H1 (cell line): Measurements from ENCODE around the gene ZDHHC17.

Experiments
- CHD2 ChIP-seq: IDR thresholded peaks from 2 replicates; pipeline ENCODE4 v1.6.1; 2012; ENCODE audit warnings: low read length, improper control_type of control experiment
- POLR2A ChIP-seq, 2 experiments: IDR thresholded peaks; 1 replicate in 1 of 2; 2 replicates in 1 of 2; pipeline ENCODE4 v1.6.1; 2011; ENCODE audit warnings: low read depth in 2 of 2, low read length in 2 of 2, mild to moderate bottlenecking in 2 of 2; ENCODE audit errors: control extremely low read depth in 1 of 2
- POLR2AphosphoS5 ChIP-seq: IDR thresholded peaks from 2 replicates; pipeline ENCODE4 v1.6.1; 2011; ENCODE audit warnings: low read depth, low read length
- TF ChIP-seq, protein P1 (sequence below), 3 experiments: IDR thresholded peaks; 1 replicate in 2 of 3; 2 replicates in 1 of 3; pipeline versions ENCODE4 v1.5.1 to v1.6.1; 2011; ENCODE audit warnings: low read length in 3 of 3, mild to moderate bottlenecking in 3 of 3, inconsistent platforms in 2 of 3, low read depth in 1 of 3, moderate library complexity in 1 of 3; ENCODE audit not compliant: insufficient read depth in 1 of 3; ENCODE audit errors: control extremely low read depth in 1 of 3
- TF ChIP-seq, protein P2 (sequence below): IDR thresholded peaks from 2 replicates; pipeline ENCODE4 v1.6.1; 2012; ENCODE audit warnings: low read length, inconsistent platforms

DNA sequence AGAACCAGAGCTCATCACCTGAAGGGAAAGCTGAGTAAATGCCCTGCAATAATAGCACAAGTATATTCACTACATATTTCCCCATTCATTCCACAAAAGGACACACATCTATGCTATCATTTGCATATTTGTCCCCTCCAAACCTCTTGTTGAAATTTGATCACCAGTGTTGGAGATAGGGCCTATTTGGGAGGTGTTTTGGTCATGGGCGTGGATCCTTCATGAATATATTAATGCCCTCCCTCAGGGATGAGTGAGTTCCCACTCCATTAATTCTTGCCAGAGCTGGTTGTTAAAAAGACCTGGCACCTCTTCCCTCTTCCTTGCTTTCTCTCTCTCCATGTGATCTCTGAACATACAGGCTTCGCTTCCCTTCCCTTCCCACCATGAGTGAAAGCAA, 18.6 kb upstream of the ZDHHC17 start:
- TF ChIP-seq, protein P1, sequence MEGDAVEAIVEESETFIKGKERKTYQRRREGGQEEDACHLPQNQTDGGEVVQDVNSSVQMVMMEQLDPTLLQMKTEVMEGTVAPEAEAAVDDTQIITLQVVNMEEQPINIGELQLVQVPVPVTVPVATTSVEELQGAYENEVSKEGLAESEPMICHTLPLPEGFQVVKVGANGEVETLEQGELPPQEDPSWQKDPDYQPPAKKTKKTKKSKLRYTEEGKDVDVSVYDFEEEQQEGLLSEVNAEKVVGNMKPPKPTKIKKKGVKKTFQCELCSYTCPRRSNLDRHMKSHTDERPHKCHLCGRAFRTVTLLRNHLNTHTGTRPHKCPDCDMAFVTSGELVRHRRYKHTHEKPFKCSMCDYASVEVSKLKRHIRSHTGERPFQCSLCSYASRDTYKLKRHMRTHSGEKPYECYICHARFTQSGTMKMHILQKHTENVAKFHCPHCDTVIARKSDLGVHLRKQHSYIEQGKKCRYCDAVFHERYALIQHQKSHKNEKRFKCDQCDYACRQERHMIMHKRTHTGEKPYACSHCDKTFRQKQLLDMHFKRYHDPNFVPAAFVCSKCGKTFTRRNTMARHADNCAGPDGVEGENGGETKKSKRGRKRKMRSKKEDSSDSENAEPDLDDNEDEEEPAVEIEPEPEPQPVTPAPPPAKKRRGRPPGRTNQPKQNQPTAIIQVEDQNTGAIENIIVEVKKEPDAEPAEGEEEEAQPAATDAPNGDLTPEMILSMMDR (IDR thresholded peaks at IDR 0.05; ENCODE audit: control extremely low read depth in 1 of 3, insufficient read depth in 1 of 3, low read depth in 1 of 3, low read length in 3 of 3), result no peak
- TF ChIP-seq POLR2A (IDR thresholded peaks at IDR 0.05; ENCODE audit: control extremely low read depth in 1 of 2, low read depth in 2 of 2, low read length in 2 of 2) (no peak), POLR2AphosphoS5 (no peak), CHD2 (no peak)
- TF ChIP-seq, protein P2, sequence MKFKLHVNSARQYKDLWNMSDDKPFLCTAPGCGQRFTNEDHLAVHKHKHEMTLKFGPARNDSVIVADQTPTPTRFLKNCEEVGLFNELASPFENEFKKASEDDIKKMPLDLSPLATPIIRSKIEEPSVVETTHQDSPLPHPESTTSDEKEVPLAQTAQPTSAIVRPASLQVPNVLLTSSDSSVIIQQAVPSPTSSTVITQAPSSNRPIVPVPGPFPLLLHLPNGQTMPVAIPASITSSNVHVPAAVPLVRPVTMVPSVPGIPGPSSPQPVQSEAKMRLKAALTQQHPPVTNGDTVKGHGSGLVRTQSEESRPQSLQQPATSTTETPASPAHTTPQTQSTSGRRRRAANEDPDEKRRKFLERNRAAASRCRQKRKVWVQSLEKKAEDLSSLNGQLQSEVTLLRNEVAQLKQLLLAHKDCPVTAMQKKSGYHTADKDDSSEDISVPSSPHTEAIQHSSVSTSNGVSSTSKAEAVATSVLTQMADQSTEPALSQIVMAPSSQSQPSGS, result no peak
